KMS-11 (cell line): ENCODE results near the gene LSM4.

Experiments
- H2AFZ ChIP-seq: fragments of 200-600 bp; sonication (generic); 2 replicates; pipeline ENCODE4 v1.6.1; 2016; ENCODE audit warnings: antibody characterized with exemption, mixed run types, low read depth
- H3K27ac ChIP-seq: fragments of 200-600 bp; sonication (generic); 2 replicates; pipeline ENCODE4 v1.6.1; 2016; ENCODE audit warnings: mild to moderate bottlenecking, mixed run types
- H3K27me3 ChIP-seq: fragments of 200-600 bp; sonication (generic); 2 replicates; pipeline ENCODE4 v1.6.1; 2017; ENCODE audit warnings: mild to moderate bottlenecking, low read depth, mixed run types, moderate library complexity; ENCODE audit not compliant: insufficient read depth
- H3K36me3 ChIP-seq: fragments of 200-600 bp; sonication (generic); 2 replicates; pipeline ENCODE4 v1.6.1; 2017; ENCODE audit warnings: mild to moderate bottlenecking, mixed run types; ENCODE audit not compliant: insufficient read depth
- H3K4me1 ChIP-seq: fragments of 200-600 bp; sonication (generic); 2 replicates; pipeline ENCODE4 v1.6.1; 2016; ENCODE audit warnings: mild to moderate bottlenecking, low read depth, mixed run types; ENCODE audit not compliant: poor library complexity, severe bottlenecking
- H3K4me2 ChIP-seq: fragments of 200-600 bp; sonication (generic); 2 replicates; pipeline ENCODE4 v1.7.0; 2016; ENCODE audit warnings: mild to moderate bottlenecking, mixed run types
- H3K4me3 ChIP-seq: fragments of 200-600 bp; sonication (generic); IDR thresholded peaks from 2 replicates; pipeline ENCODE4 v1.6.1; 2017; ENCODE audit warnings: low read depth, low read length, mixed read lengths; ENCODE audit not compliant: insufficient read depth
- H3K79me2 ChIP-seq: fragments of 200-600 bp; sonication (generic); 2 replicates; pipeline ENCODE4 v1.6.1; 2016; ENCODE audit warnings: low read depth, mixed run types; ENCODE audit not compliant: insufficient read depth
- H3K9ac ChIP-seq: fragments of 200-600 bp; sonication (generic); 2 replicates; pipeline ENCODE4 v1.6.1; 2016; ENCODE audit warnings: mild to moderate bottlenecking, mixed run types
- H4K20me1 ChIP-seq: fragments of 200-600 bp; sonication (generic); 2 replicates; pipeline ENCODE4 v1.6.1; 2016; ENCODE audit warnings: mild to moderate bottlenecking, mixed run types; ENCODE audit not compliant: insufficient read depth
- TF ChIP-seq, protein P1 (sequence below): fragments of 200-600 bp; sonication (generic); conservative IDR thresholded peaks from 2 replicates; pipeline ENCODE4 v1.6.1; 2017; ENCODE audit warnings: low read depth, mild to moderate bottlenecking, antibody characterized with exemption, low read length, moderate library complexity, mixed read lengths

The LSM4 gene

GRCh38 chr19:18269070-18269723, 53.7 kb downstream of the LSM4 start:
- no peaks in the 10 kb centered on the region for H3K36me3 ChIP-seq
- H2AFZ ChIP-seq, result no peak overlapping the region
- H3K27ac ChIP-seq, result no peak overlapping the region
- H3K79me2 ChIP-seq, result no peaks in the 10 kb centered on the region
- TF ChIP-seq, protein P1, sequence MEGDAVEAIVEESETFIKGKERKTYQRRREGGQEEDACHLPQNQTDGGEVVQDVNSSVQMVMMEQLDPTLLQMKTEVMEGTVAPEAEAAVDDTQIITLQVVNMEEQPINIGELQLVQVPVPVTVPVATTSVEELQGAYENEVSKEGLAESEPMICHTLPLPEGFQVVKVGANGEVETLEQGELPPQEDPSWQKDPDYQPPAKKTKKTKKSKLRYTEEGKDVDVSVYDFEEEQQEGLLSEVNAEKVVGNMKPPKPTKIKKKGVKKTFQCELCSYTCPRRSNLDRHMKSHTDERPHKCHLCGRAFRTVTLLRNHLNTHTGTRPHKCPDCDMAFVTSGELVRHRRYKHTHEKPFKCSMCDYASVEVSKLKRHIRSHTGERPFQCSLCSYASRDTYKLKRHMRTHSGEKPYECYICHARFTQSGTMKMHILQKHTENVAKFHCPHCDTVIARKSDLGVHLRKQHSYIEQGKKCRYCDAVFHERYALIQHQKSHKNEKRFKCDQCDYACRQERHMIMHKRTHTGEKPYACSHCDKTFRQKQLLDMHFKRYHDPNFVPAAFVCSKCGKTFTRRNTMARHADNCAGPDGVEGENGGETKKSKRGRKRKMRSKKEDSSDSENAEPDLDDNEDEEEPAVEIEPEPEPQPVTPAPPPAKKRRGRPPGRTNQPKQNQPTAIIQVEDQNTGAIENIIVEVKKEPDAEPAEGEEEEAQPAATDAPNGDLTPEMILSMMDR, result no peak
- no peak overlapping the region for H3K4me2 ChIP-seq
- H3K27me3 ChIP-seq, result peaks cover 14% of the 10 kb centered on the region; the same call in 1 of the 2 replicates
- no peaks in the 10 kb centered on the region for H3K4me1 ChIP-seq
- H4K20me1 ChIP-seq, result no peaks in the 10 kb centered on the region
- no peak overlapping the region for H3K9ac ChIP-seq
- H3K4me3 ChIP-seq, result no peak overlapping the region

DNA sequence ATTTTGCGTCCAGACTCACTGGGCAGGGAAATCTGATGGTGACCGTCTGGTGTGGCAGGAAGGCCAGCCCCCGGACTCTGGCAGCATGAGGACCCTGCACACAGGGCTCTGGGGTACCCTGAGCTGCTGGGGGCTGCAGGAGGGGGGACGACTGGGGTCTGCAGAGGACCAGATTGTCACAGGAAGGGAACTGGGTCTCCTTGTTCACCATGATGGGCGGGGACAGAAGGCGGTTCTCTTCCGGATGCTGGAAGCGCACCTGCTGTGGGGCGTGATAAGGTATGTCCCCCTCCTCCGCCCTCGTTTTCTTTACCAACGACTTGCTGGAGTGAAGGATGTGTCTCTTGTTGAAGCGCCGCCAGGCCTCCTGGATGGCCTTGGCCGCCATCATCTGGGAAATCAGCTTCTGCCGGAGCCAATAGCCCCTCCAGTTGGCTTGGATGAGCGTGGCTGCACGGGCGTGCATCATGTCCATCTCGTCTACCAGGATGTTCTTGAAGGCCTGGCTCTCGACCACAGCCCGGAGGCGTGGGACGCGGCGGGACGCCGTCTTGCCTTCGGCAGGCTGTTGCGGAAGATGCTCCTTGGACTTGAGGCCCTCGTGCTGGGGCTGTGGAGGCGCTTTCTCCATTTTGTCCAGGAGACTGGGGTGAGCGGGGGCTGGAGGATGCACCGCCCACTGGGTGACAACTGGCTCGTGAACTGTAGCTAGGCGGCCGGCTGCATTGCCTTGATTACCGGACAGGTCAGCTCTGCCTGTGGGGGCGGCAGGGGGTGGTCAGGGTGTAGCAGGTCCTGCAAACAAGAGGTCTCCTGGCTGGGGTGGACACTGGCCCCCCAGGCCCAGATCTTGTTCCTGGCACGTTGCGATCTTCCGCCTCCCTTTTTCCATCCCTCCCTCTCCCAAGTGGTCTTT, 55.8 kb downstream of the LSM4 start:
- TF ChIP-seq, protein P1, result no peak
- Histone ChIP-seq H3K79me2 (no peaks in the 10 kb centered on the region), H3K4me2 (no peak overlapping the region), H3K9ac (no peak overlapping the region), H3K27me3 (peaks cover 29% of the 10 kb centered on the region; the same call in 1 of the 2 replicates), H4K20me1 (no peaks in the 10 kb centered on the region), H3K4me3 (no peak overlapping the region), H3K4me1 (no peaks in the 10 kb centered on the region), H2AFZ (no peak overlapping the region), H3K27ac (no peak overlapping the region), H3K36me3 (no peaks in the 10 kb centered on the region)

GRCh38 chr19:18265582-18265981, 57.3 kb downstream of the LSM4 start:
- no peaks in the 10 kb centered on the region for H3K79me2 ChIP-seq
- no peaks in the 10 kb centered on the region for H3K36me3 ChIP-seq
- no peak overlapping the region for H3K4me2 ChIP-seq
- no peak overlapping the region for H3K9ac ChIP-seq
- H3K4me3 ChIP-seq, result no peak overlapping the region
- no peak overlapping the region for H2AFZ ChIP-seq
- no peaks in the 10 kb centered on the region for H3K4me1 ChIP-seq
- H3K27ac ChIP-seq, result no peak overlapping the region
- TF ChIP-seq, protein P1, result no peak
- H4K20me1 ChIP-seq, result no peaks in the 10 kb centered on the region
- H3K27me3 ChIP-seq, result peaks cover 29% of the 10 kb centered on the region; the same call in 1 of the 2 replicates

DNA sequence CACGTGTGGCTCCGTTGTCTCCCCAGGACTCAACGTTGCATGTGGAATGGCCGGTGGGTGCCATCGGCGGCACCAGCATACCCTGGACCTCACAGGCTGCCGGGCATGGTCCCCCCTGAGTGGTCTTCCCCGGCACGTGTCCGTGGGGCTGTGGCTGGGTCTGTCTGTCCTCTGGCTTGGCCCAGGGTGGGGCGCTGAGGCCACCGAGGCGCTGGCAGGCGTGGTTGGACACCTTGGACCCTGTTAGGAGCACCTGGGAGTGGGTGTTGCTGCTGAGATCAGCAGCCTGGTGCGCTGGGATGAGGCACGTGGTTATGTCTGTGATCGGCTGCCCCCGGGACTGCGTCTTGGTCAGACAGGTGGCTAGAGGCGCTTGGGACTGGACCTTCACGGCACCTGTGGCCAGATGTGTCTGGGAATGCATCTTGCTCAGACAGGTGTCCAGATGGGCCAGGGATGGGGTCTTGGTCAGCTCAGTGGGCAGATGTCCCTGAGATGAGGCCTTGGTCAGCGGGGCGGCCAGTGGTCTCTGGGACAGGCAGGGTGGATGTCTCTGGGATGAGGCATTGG, 57.8 kb downstream of the LSM4 start:
- Histone ChIP-seq H3K79me2 (no peaks in the 10 kb centered on the region), H3K4me2 (no peak overlapping the region), H3K4me1 (no peaks in the 10 kb centered on the region), H3K4me3 (no peak overlapping the region), H3K27me3 (peaks cover 32% of the 10 kb centered on the region; the same call in 1 of the 2 replicates), H4K20me1 (no peaks in the 10 kb centered on the region), H3K27ac (no peak overlapping the region), H3K36me3 (no peaks in the 10 kb centered on the region), H3K9ac (no peak overlapping the region), H2AFZ (no peak overlapping the region)
- TF ChIP-seq, protein P1, result no peak
